ENCODE measurements around the gene UBP1. TPM values are rescaled to one million over a fixed set of nuclear protein-coding genes. Genes with fewer than 3 reads are reported as not detected.
"Not testable (repeated sequence)": the region's sequence is repeated elsewhere in the genome, so short reads cannot be mapped to it uniquely, and the experiment has no call there.

Gene UBP1
- total and polyA plus RNA-seq, 12 donors: 23.7 to 74.5 (median 44.3) TPM

DNA sequence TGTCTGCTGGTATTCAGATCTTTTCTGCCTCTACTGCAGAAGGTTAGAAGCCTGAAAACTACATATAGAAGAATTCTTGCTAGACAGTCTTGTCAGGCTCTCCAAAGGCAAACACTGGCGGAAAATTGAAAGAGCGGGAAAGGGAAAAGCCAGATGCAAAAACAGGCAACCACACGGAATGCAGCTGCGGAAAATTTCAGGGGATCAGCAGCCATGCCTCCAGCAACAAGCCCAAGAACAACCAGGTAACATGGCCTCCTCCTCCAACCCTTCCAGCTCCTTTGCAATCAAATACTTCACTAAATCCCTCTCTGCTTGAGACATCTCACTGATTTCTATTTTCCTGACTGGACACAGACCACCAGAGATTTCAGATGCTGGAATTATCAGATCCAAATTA, 9.6 kb downstream of the UBP1 start:
- Histone ChIP-seq H3K36me3 (replicated peaks in 1 of 2) (no peaks in the 10 kb centered on the region), H3K4me3 (no peak overlapping the region), H3K27me3 (no peaks in the 10 kb centered on the region), H3K4me1 (replicated peaks in 1 of 2) (peaks cover under 1 to 51% of the 10 kb centered on the region in 2 donors), H3K9me3 (replicated peaks in 1 of 3) (no peaks in the 10 kb centered on the region), H3K27ac (no peak overlapping the region)
- DNase-seq: no peak
- intact Hi-C loops (cut with DNase I): no loop called here
- no peak for TF ChIP-seq POLR2A (IDR thresholded peaks at IDR 0.05)
- TF ChIP-seq, protein P1, sequence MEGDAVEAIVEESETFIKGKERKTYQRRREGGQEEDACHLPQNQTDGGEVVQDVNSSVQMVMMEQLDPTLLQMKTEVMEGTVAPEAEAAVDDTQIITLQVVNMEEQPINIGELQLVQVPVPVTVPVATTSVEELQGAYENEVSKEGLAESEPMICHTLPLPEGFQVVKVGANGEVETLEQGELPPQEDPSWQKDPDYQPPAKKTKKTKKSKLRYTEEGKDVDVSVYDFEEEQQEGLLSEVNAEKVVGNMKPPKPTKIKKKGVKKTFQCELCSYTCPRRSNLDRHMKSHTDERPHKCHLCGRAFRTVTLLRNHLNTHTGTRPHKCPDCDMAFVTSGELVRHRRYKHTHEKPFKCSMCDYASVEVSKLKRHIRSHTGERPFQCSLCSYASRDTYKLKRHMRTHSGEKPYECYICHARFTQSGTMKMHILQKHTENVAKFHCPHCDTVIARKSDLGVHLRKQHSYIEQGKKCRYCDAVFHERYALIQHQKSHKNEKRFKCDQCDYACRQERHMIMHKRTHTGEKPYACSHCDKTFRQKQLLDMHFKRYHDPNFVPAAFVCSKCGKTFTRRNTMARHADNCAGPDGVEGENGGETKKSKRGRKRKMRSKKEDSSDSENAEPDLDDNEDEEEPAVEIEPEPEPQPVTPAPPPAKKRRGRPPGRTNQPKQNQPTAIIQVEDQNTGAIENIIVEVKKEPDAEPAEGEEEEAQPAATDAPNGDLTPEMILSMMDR (IDR thresholded peaks at IDR 0.05): no peak
- 94 to 96% (median 95%) methylated on average over 4 of the region's 4 CpGs for WGBS, 4 donors

DNA sequence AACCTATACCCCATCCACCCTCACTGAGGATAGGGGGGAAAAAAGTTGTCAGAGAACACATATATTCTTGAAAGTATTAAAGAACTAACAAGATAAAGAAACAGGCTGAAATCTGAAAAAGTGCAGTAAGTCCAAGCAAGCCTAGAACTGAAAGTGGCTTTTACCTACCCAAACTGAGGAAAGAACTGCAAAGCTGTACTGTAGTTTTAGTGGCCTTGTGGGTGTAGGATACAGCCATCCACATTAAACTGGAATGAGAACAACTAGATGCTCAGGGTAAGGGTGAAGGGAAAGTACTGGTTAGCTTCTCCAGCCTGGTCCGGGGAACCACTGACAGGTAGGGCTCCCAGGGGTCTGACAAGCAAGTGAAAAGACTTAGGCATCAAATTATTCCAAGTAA, 10.1 kb downstream of the UBP1 start:
- Histone ChIP-seq H3K4me3 (no peak overlapping the region), H3K36me3 (replicated peaks in 1 of 2) (no peaks in the 10 kb centered on the region), H3K27ac (no peak overlapping the region), H3K9me3 (replicated peaks in 1 of 3) (no peaks in the 10 kb centered on the region), H3K27me3 (no peaks in the 10 kb centered on the region), H3K4me1 (replicated peaks in 1 of 2) (peaks cover 5 to 46% of the 10 kb centered on the region in 2 donors)
- 83 to 98% (median 94%) methylated on average over 1 of the region's 1 CpG for WGBS, 4 donors
- intact Hi-C loops (cut with DNase I): no loop called here
- no peak for TF ChIP-seq POLR2A (IDR thresholded peaks at IDR 0.05)
- TF ChIP-seq, protein P1 (IDR thresholded peaks at IDR 0.05): no peak
- no peak for DNase-seq

DNA sequence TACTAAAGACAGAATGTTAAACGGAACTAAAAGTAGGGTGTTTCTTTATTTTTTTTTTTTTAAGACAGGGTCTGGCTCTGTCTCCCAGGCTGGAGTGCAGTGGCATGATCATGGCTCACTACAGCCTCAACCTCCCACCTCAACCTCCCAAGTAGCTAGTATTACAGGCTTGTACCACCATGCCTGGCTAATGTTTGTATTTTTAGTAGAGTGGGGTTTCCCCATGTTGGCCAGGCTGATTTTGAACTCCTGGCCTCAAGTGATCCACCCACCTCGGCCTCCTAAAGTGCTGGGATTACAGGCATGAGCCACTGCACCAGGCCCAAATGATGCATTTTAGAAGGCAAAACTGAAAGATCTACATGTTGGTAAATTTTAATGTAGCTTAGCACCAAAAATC, 10.9 kb downstream of the UBP1 start:
- H3K36me3 ChIP-seq (replicated peaks in 1 of 2); H3K27me3 ChIP-seq; H3K27ac ChIP-seq; DNase-seq; H3K9me3 ChIP-seq (replicated peaks in 1 of 3); H3K4me3 ChIP-seq; intact Hi-C loops (cut with DNase I): not testable (repeated sequence)
- WGBS, 4 donors: 73 to 97% (median 80%) methylated on average over 2 of the region's 2 CpGs
- H3K4me1 ChIP-seq (replicated peaks in 1 of 2): peaks cover 10 to 40% of the 10 kb centered on the region in 2 donors

DNA sequence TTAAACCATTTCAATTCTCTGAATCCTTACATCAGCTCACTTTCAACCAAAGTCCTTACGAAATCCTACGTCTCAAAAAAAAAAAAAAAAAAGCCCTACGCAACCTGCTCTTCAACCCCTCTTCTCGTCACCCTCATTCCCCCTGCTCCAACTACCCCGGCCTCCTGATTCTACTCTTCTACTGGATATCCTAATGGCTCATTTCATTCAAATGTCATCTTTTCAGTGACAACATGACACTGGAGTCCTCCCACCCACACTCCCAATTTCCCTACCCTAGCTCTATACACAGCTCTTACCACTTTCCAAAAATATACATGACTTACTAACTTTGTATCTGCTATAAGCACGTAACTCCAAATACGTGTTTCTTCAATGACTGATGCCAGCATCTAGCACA, 11.5 kb downstream of the UBP1 start:
- Histone ChIP-seq H3K4me1 (replicated peaks in 1 of 2) (peaks cover 10 to 40% of the 10 kb centered on the region in 2 donors), H3K36me3 (replicated peaks in 1 of 2) (peaks cover 0 to 5% of the 10 kb centered on the region in 2 donors), H3K27ac (no peak overlapping the region), H3K27me3 (no peaks in the 10 kb centered on the region), H3K9me3 (replicated peaks in 1 of 3) (no peaks in the 10 kb centered on the region), H3K4me3 (no peak overlapping the region)
- intact Hi-C loops (cut with DNase I): no loop called here
- DNase-seq: no peak
- TF ChIP-seq, protein P1 (IDR thresholded peaks at IDR 0.05): no peak
- TF ChIP-seq POLR2A (IDR thresholded peaks at IDR 0.05): no peak
- 74 to 82% (median 78%) methylated on average over 7 of the region's 7 CpGs for WGBS, 4 donors

DNA sequence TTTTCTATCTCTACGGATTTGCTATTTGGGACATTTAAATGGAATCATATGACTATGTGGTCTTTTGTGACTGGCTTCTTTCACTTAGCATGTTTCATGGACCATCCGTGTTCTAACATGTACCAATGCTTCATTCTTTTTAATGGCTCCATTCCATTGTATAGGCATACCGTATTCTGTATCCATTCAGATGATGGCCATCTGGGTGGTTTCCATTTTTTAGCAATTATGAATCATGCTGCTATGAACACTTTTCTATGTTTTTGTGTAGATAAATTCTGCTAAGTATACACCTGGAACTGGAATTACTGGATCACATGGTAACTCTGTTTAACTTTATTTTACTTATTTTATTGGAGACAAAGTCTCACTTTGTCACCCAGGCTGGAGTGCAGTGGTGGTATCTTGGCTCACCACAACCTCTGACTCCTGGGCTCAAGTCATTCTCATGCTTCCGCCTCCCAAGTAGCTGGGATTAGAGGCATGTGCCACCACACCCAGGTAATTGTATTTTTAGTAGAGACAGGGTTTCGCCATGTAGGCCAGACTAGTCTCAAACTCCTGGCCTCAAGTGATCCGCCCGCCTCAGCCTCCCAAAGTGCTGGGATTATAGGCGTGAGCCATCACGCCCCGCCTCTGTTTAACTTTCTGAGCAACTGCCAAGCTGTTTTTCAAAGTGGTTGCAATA, 13.4 kb downstream of the UBP1 start:
- H3K4me3 ChIP-seq: no peak overlapping the region
- peaks cover 0 to 12% of the 10 kb centered on the region in 2 donors for H3K36me3 ChIP-seq (replicated peaks in 1 of 2)
- H3K27ac ChIP-seq: no peak overlapping the region
- no peak for TF ChIP-seq POLR2A (IDR thresholded peaks at IDR 0.05)
- TF ChIP-seq, protein P1 (IDR thresholded peaks at IDR 0.05): no peak
- intact Hi-C loops (cut with DNase I): no loop called here
- DNase-seq: no peak
- H3K27me3 ChIP-seq: no peaks in the 10 kb centered on the region
- WGBS, 4 donors: 93 to 96% (median 94%) methylated on average over 10 of the region's 10 CpGs
- peaks cover 15 to 33% of the 10 kb centered on the region in 2 donors for H3K4me1 ChIP-seq (replicated peaks in 1 of 2)
- H3K9me3 ChIP-seq (replicated peaks in 1 of 3): no peaks in the 10 kb centered on the region
